Measurements from ENCODE around the gene ARRB1. TPM values are rescaled to one million over a fixed set of nuclear protein-coding genes. Genes with fewer than 3 reads are reported as not detected.

ARRB1 gene
- total and polyA plus RNA-seq, 10 of the 15 experiments (the other 5 are each of a cell fraction or from before 2014, with no cell fraction given): 0.39 to 12.9 (median 1.7) TPM

GRCh38 chr11:75298191-75298975, 53.1 kb downstream of the ARRB1 start:
- ChIA-PET CTCF (interaction anchor here (0.6 kb wide), 1 partner anchor 46 kb away, joined by 5 read pairs; no protein-coding TSS in a partner anchor), SMC1A (ENCODE audit: uncharacterized antibody, unreplicated experiment) (no interaction called here), POLR2A (interaction anchor here (0.6 kb wide), 1 partner anchor 33 kb away, joined by 4 read pairs; no protein-coding TSS in a partner anchor), RAD21 (ENCODE audit: unreplicated experiment) (no interaction called here)
- H3K36me3 ChIP-seq (ENCODE audit: control insufficient read depth in 2 of 2, insufficient read depth in 2 of 2, low read length in 1 of 2): no peaks in the 10 kb centered on the region
- H3K4me1 ChIP-seq (ENCODE audit: control insufficient read depth, insufficient read depth, low read length): no peaks in the 10 kb centered on the region
- H2AFZ ChIP-seq (ENCODE audit: control insufficient read depth, low read depth, low read length): no peak overlapping the region
- H4K20me1 ChIP-seq (ENCODE audit: control insufficient read depth, insufficient read depth): no peaks in the 10 kb centered on the region
- H3K4me2 ChIP-seq (ENCODE audit: control insufficient read depth, insufficient read depth): no peak overlapping the region
- 27% methylated on average over 4 of the region's 4 CpGs for WGBS (ENCODE audit: insufficient coverage, insufficient replicate concordance, low lambda C conversion rate, missing lambda C conversion rate)
- H3K9ac ChIP-seq (ENCODE audit: control insufficient read depth, insufficient read depth, low read length): no peak overlapping the region
- ATAC-seq (no peak), FAIRE-seq (no peak), DNase-seq (ENCODE audit: low read depth, low spot score) (no peak)
- no peaks in the 10 kb centered on the region for H3K79me2 ChIP-seq (ENCODE audit: control insufficient read depth, insufficient read depth, low read length)
- H3K9me3 ChIP-seq (replicated peaks; ENCODE audit: control insufficient read depth, insufficient read depth, low read length): no peaks in the 10 kb centered on the region
- no peak overlapping the region for H3K4me3 ChIP-seq
- in situ Hi-C loops (cut with MboI): no loop called here
- H3K27ac ChIP-seq (ENCODE audit: control insufficient read depth, insufficient read depth): no peak overlapping the region
- H3K27me3 ChIP-seq (replicated peaks in 1 of 2; ENCODE audit: control insufficient read depth in 2 of 2, insufficient read depth in 2 of 2, low read length in 1 of 2): no peaks in the 10 kb centered on the region; a peak in 1 of 4 replicates
- no peak for TF ChIP-seq NFXL1 (IDR thresholded peaks at IDR 0.05; ENCODE audit: borderline replicate concordance)
- no peak for TF ChIP-seq RAD51 (IDR thresholded peaks at IDR 0.05)
- no peak for TF ChIP-seq GABPA (IDR thresholded peaks at IDR 0.05; ENCODE audit: low read depth)
- TF ChIP-seq PML (IDR thresholded peaks at IDR 0.05; ENCODE audit: low read length): no peak
- no peak for TF ChIP-seq SREBF1 (IDR thresholded peaks at IDR 0.05; ENCODE audit: low read length)
- no peak for TF ChIP-seq PKNOX1 (IDR thresholded peaks at IDR 0.05)
- no peak for TF ChIP-seq STAT3 (IDR thresholded peaks at IDR 0.05; ENCODE audit: low read depth, low read length)
- no peak for TF ChIP-seq IRF5 (IDR thresholded peaks at IDR 0.05; ENCODE audit: borderline replicate concordance)
- no peak for TF ChIP-seq EED (IDR thresholded peaks at IDR 0.05; ENCODE audit: low read depth)
- TF ChIP-seq NR2F1 (conservative IDR thresholded peaks at IDR 0.05): no peak
- TF ChIP-seq STAT1 (conservative IDR thresholded peaks at IDR 0.05): no peak
- TF ChIP-seq BCL3 (IDR thresholded peaks at IDR 0.05; ENCODE audit: borderline replicate concordance, insufficient read depth, low read depth, low read length, poor library complexity, severe bottlenecking): no peak
- no peak for TF ChIP-seq ZBED1 (IDR thresholded peaks at IDR 0.05; ENCODE audit: borderline replicate concordance)
- TF ChIP-seq NFYB (IDR thresholded peaks at IDR 0.05; ENCODE audit: insufficient read depth, low read depth, low read length): no peak
- no peak for TF ChIP-seq ETV6 (conservative IDR thresholded peaks at IDR 0.05 in 1 of 2, IDR thresholded peaks at IDR 0.05 in 1 of 2; ENCODE audit: borderline replicate concordance in 1 of 2, low read depth in 1 of 2)
- no peak for TF ChIP-seq CHD2 (IDR thresholded peaks at IDR 0.05; ENCODE audit: borderline replicate concordance, low read depth, low read length)
- BruUV-seq (replicated peaks): no TSS peak
- intact Hi-C loops (cut with micrococcal nuclease; ENCODE audit: unreplicated experiment): no loop called here

Measured in GM12878 (cell line).